GM23338 (cell line): Measurements from ENCODE around the gene CLUH. TPM values are rescaled to one million over a fixed set of nuclear protein-coding genes. Genes with fewer than 3 reads are reported as not detected.

ENCODE experiments used
- ATAC-seq: fragments of 200-7000 bp; cut with Tn5 transposase; 3 replicates; pipeline ENCODE4 v1.9.1; 2020
- DNase-seq: peaks from one replicate; pipeline ENCODE4 v3.0.0-alpha.2; 2015; ENCODE audit warnings: low spot score
- H2AFZ ChIP-seq: fragments of 200-600 bp; sonication (generic); 2 replicates; pipeline ENCODE4 v1.8.0; 2016; ENCODE audit warnings: antibody characterized with exemption, mild to moderate bottlenecking, moderate library complexity
- H3F3A ChIP-seq: fragments of 200-600 bp; sonication (generic); replicated peaks from 2 replicates; pipeline ENCODE4 v1.8.0; 2017; ENCODE audit warnings: antibody characterized with exemption, mixed run types, low read depth
- H3K27ac ChIP-seq: fragments of 200-600 bp; sonication (generic); 2 replicates; pipeline ENCODE4 v1.6.1; 2016; ENCODE audit warnings: low read depth
- H3K27me3 ChIP-seq: fragments of 200-600 bp; sonication (generic); 2 replicates; pipeline ENCODE4 v1.8.0; 2016; ENCODE audit warnings: mild to moderate bottlenecking, mixed run types, moderate library complexity; ENCODE audit not compliant: insufficient read depth
- H3K36me3 ChIP-seq: fragments of 200-600 bp; sonication (generic); 2 replicates; pipeline ENCODE4 v1.8.0; 2016; ENCODE audit warnings: mild to moderate bottlenecking; ENCODE audit not compliant: insufficient read depth
- H3K4me1 ChIP-seq: fragments of 200-600 bp; sonication (generic); 2 replicates; pipeline ENCODE4 v1.8.0; 2016; ENCODE audit warnings: mild to moderate bottlenecking, moderate library complexity; ENCODE audit not compliant: insufficient read depth
- H3K4me2 ChIP-seq: fragments of 200-600 bp; sonication (generic); 2 replicates; pipeline ENCODE4 v1.7.1; 2017; ENCODE audit warnings: mixed run types
- H3K4me3 ChIP-seq: fragments of 200-600 bp; sonication (generic); 2 replicates; pipeline ENCODE4 v1.6.1; 2016; ENCODE audit warnings: mixed run types
- H3K79me2 ChIP-seq: fragments of 200-600 bp; sonication (generic); replicated peaks from 2 replicates; pipeline ENCODE4 v1.8.0; 2017; ENCODE audit warnings: mild to moderate bottlenecking; ENCODE audit not compliant: insufficient read depth
- H3K9me2 ChIP-seq: fragments of 200-600 bp; sonication (generic); 2 replicates; pipeline ENCODE4 v1.8.0; 2017; ENCODE audit not compliant: insufficient read depth
- H4K20me1 ChIP-seq: fragments of 200-600 bp; sonication (generic); replicated peaks from 2 replicates; pipeline ENCODE4 v1.8.0; 2017; ENCODE audit warnings: mild to moderate bottlenecking; ENCODE audit not compliant: insufficient read depth
- H3K27ac Mint-ChIP-seq: 2 replicates; pipeline ENCODE4 v1.8.0; 2020; ENCODE audit warnings: inconsistent platforms, mild to moderate bottlenecking, moderate library complexity, mixed read lengths
- H3K27me3 Mint-ChIP-seq: 3 replicates; pipeline ENCODE4 v1.8.0; 2022; ENCODE audit warnings: low read depth, mild to moderate bottlenecking, moderate library complexity, mixed read lengths, inconsistent platforms; ENCODE audit not compliant: insufficient read depth, poor library complexity
- H3K36me3 Mint-ChIP-seq: 3 replicates; pipeline ENCODE4 v1.8.0; 2021; ENCODE audit warnings: low read depth, mild to moderate bottlenecking, inconsistent platforms, moderate library complexity, mixed read lengths
- H3K4me1 Mint-ChIP-seq: 3 replicates; pipeline ENCODE4 v1.8.0; 2020; ENCODE audit warnings: mild to moderate bottlenecking, inconsistent platforms, mixed read lengths
- H3K4me3 Mint-ChIP-seq: 3 replicates; pipeline ENCODE4 v1.8.0; 2021; ENCODE audit warnings: moderate library complexity, mild to moderate bottlenecking, inconsistent platforms, mixed read lengths
- H3K9me3 Mint-ChIP-seq: 3 replicates; pipeline ENCODE4 v1.8.0; 2020; ENCODE audit warnings: moderate library complexity, mild to moderate bottlenecking, inconsistent platforms, mixed read lengths
- CREB1 ChIP-seq: fragments of 250-450 bp; sonication (Bioruptor Pico); IDR thresholded peaks from 2 replicates; pipeline ENCODE4 v1.5.0; 2020; ENCODE audit warnings: low read depth, mild to moderate bottlenecking, moderate library complexity
- CTCF ChIP-seq, 2 experiments: fragments of 200-600 bp in 1 of 2; sonication (generic) in 1 of 2; conservative IDR thresholded peaks; 2 replicates each; pipeline versions ENCODE4 v1.5.1 to v1.6.1; 2016 to 2017; ENCODE audit warnings: antibody characterized with exemption in 2 of 2, low read depth in 2 of 2, mild to moderate bottlenecking in 2 of 2, moderate library complexity in 1 of 2
- ETS1 ChIP-seq: IDR thresholded peaks from 2 replicates; pipeline ENCODE4 v1.6.1; 2016; ENCODE audit warnings: antibody characterized with exemption
- EZH2phosphoT487 ChIP-seq: fragments of 200-600 bp; sonication (generic); IDR thresholded peaks from one replicate; pipeline ENCODE4 v1.8.1; 2018; ENCODE audit warnings: antibody characterized with exemption; ENCODE audit not compliant: unreplicated experiment
- NANOG ChIP-seq: IDR thresholded peaks from 2 replicates; pipeline ENCODE4 v1.6.1; 2016; ENCODE audit warnings: antibody characterized with exemption, borderline replicate concordance
- POLR2AphosphoS5 ChIP-seq: IDR thresholded peaks from 2 replicates; pipeline ENCODE4 v1.6.1; 2016; ENCODE audit warnings: antibody characterized with exemption, low read depth
- ZNF114 ChIP-seq: fragments of 250-450 bp; sonication (Bioruptor Pico); IDR thresholded peaks from 2 replicates; pipeline ENCODE4 v1.5.0; 2020; ENCODE audit warnings: mild to moderate bottlenecking, moderate library complexity
- polyA plus RNA-seq: library from polyadenylated mRNA; unstranded; fragments of >200 nt; fragmentation: Nextera tagmentation; extraction: Ambion mirVana; gene quantifications from 2 replicates; pipeline ENCODE4 v1.2.1, GENCODE V29; 2016
- total RNA-seq: library from RNA; depleted of rRNA; stranded (reverse); fragments of >200 nt; shearing (Covaris generic); gene quantifications from 2 replicates; pipeline ENCODE4 v1.2.3, GENCODE V29; 2014
- TF ChIP-seq, protein P1 (sequence below): IDR thresholded peaks from one replicate; pipeline ENCODE4 v1.6.1; 2018; ENCODE audit warnings: antibody characterized with exemption; ENCODE audit not compliant: unreplicated experiment
- TF ChIP-seq, protein P2 (sequence below): fragments of 250-450 bp; sonication (Bioruptor Pico); IDR thresholded peaks from 2 replicates; pipeline ENCODE4 v1.5.0; 2020; ENCODE audit warnings: mild to moderate bottlenecking, moderate library complexity

The CLUH gene
- total and polyA plus RNA-seq, 2 experiments from 2014 or later: 23.5 to 90.0 TPM

GRCh38 chr17:2721603-2722002 is 10.0 kb upstream of the CLUH start:
- DNase-seq (no peak), ATAC-seq (no peak)
- peaks cover 26% of the 10 kb centered on the region for H3K27me3 Mint-ChIP-seq
- Histone ChIP-seq H3K27me3 (peaks cover 3% of the 10 kb centered on the region; the same call in 1 of the 2 replicates), H3K4me1 (peaks cover 28% of the 10 kb centered on the region), H3K4me2 (no peak overlapping the region), H3K27ac (no peak overlapping the region), H3K9me2 (no peaks in the 10 kb centered on the region), H3K36me3 (no peaks in the 10 kb centered on the region), H3F3A (peaks cover 10% of the 10 kb centered on the region), H3K79me2 (no peaks in the 10 kb centered on the region), H4K20me1 (peaks cover 3% of the 10 kb centered on the region; the same call in 1 of the 2 replicates), H2AFZ (no peak overlapping the region), H3K4me3 (no peak overlapping the region)
- no peaks in the 10 kb centered on the region for H3K9me3 Mint-ChIP-seq
- H3K36me3 Mint-ChIP-seq: no peaks in the 10 kb centered on the region; the same call in 2 of the 3 replicates
- TF ChIP-seq ETS1 (no peak), CTCF (conservative IDR thresholded peaks at IDR 0.05; ENCODE audit: low read depth in 2 of 2) (no peak), EZH2phosphoT487 (no peak), CREB1 (no peak), POLR2AphosphoS5 (no peak), NANOG (no peak), ZNF114 (CRISPR knock-in tag) (no peak)
- TF ChIP-seq, protein P1, sequence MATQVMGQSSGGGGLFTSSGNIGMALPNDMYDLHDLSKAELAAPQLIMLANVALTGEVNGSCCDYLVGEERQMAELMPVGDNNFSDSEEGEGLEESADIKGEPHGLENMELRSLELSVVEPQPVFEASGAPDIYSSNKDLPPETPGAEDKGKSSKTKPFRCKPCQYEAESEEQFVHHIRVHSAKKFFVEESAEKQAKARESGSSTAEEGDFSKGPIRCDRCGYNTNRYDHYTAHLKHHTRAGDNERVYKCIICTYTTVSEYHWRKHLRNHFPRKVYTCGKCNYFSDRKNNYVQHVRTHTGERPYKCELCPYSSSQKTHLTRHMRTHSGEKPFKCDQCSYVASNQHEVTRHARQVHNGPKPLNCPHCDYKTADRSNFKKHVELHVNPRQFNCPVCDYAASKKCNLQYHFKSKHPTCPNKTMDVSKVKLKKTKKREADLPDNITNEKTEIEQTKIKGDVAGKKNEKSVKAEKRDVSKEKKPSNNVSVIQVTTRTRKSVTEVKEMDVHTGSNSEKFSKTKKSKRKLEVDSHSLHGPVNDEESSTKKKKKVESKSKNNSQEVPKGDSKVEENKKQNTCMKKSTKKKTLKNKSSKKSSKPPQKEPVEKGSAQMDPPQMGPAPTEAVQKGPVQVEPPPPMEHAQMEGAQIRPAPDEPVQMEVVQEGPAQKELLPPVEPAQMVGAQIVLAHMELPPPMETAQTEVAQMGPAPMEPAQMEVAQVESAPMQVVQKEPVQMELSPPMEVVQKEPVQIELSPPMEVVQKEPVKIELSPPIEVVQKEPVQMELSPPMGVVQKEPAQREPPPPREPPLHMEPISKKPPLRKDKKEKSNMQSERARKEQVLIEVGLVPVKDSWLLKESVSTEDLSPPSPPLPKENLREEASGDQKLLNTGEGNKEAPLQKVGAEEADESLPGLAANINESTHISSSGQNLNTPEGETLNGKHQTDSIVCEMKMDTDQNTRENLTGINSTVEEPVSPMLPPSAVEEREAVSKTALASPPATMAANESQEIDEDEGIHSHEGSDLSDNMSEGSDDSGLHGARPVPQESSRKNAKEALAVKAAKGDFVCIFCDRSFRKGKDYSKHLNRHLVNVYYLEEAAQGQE: no peak
- TF ChIP-seq, protein P2, sequence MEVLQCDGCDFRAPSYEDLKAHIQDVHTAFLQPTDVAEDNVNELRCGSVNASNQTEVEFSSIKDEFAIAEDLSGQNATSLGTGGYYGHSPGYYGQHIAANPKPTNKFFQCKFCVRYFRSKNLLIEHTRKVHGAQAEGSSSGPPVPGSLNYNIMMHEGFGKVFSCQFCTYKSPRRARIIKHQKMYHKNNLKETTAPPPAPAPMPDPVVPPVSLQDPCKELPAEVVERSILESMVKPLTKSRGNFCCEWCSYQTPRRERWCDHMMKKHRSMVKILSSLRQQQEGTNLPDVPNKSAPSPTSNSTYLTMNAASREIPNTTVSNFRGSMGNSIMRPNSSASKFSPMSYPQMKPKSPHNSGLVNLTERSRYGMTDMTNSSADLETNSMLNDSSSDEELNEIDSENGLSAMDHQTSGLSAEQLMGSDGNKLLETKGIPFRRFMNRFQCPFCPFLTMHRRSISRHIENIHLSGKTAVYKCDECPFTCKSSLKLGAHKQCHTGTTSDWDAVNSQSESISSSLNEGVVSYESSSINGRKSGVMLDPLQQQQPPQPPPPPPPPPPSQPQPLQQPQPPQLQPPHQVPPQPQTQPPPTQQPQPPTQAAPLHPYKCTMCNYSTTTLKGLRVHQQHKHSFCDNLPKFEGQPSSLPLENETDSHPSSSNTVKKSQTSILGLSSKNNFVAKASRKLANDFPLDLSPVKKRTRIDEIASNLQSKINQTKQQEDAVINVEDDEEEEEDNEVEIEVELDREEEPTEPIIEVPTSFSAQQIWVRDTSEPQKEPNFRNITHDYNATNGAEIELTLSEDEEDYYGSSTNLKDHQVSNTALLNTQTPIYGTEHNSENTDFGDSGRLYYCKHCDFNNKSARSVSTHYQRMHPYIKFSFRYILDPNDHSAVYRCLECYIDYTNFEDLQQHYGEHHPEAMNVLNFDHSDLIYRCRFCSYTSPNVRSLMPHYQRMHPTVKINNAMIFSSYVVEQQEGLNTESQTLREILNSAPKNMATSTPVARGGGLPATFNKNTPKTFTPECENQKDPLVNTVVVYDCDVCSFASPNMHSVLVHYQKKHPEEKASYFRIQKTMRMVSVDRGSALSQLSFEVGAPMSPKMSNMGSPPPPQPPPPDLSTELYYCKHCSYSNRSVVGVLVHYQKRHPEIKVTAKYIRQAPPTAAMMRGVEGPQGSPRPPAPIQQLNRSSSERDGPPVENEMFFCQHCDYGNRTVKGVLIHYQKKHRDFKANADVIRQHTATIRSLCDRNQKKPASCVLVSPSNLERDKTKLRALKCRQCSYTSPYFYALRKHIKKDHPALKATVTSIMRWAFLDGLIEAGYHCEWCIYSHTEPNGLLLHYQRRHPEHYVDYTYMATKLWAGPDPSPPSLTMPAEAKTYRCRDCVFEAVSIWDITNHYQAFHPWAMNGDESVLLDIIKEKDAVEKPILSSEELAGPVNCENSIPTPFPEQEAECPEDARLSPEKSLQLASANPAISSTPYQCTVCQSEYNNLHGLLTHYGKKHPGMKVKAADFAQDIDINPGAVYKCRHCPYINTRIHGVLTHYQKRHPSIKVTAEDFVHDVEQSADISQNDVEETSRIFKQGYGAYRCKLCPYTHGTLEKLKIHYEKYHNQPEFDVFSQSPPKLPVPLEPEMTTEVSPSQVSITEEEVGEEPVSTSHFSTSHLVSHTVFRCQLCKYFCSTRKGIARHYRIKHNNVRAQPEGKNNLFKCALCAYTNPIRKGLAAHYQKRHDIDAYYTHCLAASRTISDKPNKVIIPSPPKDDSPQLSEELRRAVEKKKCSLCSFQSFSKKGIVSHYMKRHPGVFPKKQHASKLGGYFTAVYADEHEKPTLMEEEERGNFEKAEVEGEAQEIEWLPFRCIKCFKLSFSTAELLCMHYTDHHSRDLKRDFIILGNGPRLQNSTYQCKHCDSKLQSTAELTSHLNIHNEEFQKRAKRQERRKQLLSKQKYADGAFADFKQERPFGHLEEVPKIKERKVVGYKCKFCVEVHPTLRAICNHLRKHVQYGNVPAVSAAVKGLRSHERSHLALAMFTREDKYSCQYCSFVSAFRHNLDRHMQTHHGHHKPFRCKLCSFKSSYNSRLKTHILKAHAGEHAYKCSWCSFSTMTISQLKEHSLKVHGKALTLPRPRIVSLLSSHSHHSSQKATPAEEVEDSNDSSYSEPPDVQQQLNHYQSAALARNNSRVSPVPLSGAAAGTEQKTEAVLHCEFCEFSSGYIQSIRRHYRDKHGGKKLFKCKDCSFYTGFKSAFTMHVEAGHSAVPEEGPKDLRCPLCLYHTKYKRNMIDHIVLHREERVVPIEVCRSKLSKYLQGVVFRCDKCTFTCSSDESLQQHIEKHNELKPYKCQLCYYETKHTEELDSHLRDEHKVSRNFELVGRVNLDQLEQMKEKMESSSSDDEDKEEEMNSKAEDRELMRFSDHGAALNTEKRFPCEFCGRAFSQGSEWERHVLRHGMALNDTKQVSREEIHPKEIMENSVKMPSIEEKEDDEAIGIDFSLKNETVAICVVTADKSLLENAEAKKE: no peak
- H3K4me1 Mint-ChIP-seq: peaks cover 22% of the 10 kb centered on the region
- no peak overlapping the region for H3K4me3 Mint-ChIP-seq
- no peak overlapping the region for H3K27ac Mint-ChIP-seq
